Measurements from ENCODE around the gene SYP. TPM values are rescaled to one million over a fixed set of nuclear protein-coding genes. Genes with fewer than 3 reads are reported as not detected.
"Not testable (repeated sequence)": the region's sequence is repeated elsewhere in the genome, so short reads cannot be mapped to it uniquely, and the experiment has no call there.

Gene SYP
- total and polyA plus RNA-seq, 5 donors: 2.1 to 3.1 (median 2.6) TPM

- ATAC-seq (peak; percentile 5 to 28), DNase-seq (no peak)
- Histone ChIP-seq H3K4me3 (ENCODE audit: low read length) (no peak overlapping the region), H3K4me1 (ENCODE audit: control insufficient read depth, insufficient read depth, low read length) (peaks cover 4% of the 10 kb centered on the region), H3K27me3 (ENCODE audit: control insufficient read depth, insufficient read depth) (no peaks in the 10 kb centered on the region), H3K9me3 (ENCODE audit: control insufficient read depth, low read length) (no peaks in the 10 kb centered on the region), H3K27ac (ENCODE audit: low read length) (no peak overlapping the region)
- intact Hi-C loops (cut with DNase I): no loop called here
- 89% methylated on average over 4 of the region's 4 CpGs for WGBS
Measured at GRCh38 chrX:49177338-49177833, 22.6 kb downstream of the SYP start.

DNA sequence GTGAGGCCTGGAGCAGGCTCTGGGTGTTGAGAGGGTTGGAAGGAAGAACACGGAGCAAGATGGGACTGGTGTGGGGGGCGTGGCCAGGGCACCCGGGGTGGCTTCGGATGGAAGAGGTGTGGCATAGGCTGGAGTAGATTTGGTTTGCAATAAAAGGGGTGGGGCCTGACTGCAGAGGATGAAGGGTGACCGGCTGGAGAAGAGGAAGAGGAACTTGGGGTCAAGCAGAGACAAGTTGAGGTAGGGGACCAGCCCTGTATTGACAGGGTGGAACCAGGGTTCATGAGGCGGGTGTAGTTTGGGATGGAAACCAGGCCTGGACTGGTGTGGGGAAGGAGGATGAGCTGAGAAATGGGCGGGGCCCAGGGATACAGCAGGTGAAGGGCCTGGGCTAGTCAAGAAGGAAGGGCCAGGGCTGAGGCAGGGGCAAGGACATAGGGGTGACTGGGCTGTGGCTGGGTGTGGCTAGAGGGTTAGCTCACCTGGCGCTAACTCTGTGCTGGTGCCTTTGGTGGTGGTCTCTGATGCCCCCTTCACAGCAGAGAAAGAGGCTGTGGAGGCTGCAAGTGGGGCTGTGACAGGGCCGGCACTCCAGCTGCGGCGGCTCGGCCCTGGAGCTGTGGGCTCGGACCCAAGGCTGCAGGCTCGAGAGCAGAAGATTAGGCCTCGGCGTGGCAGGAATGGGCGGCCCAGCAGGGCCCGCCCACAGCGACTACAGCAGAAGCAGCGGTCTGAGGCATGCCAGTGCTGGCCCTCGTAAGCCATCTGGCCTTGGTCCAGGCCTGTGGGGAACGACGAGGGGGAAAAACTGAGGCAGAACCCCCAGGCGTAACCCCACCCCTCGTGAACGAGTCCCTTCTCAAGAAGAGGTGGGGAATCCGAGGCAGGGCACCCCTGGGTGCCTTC lies 23.3 kb downstream of the SYP start:
- Histone ChIP-seq H3K27me3 (ENCODE audit: control insufficient read depth, insufficient read depth) (no peaks in the 10 kb centered on the region), H3K9me3 (ENCODE audit: control insufficient read depth, low read length) (no peaks in the 10 kb centered on the region), H3K27ac (ENCODE audit: low read length) (no peak overlapping the region), H3K4me3 (ENCODE audit: low read length) (no peak overlapping the region), H3K4me1 (ENCODE audit: control insufficient read depth, insufficient read depth, low read length) (peaks cover 4% of the 10 kb centered on the region)
- intact Hi-C loops (cut with DNase I): no loop called here
- ATAC-seq (peak in 1 of 2 donors; percentile 23), DNase-seq (peak in 2 of 3 donors; percentile 75)
- WGBS: 57% methylated on average over 27 of the region's 27 CpGs

GRCh38 chrX:49175435-49176274 lies 24.3 kb downstream of the SYP start:
- H3K4me3 ChIP-seq (ENCODE audit: low read length): no peak overlapping the region
- H3K4me1 ChIP-seq (ENCODE audit: control insufficient read depth, insufficient read depth, low read length): peaks cover 4% of the 10 kb centered on the region
- WGBS: 89% methylated on average over 43 of the region's 43 CpGs
- no peak overlapping the region for H3K27ac ChIP-seq (ENCODE audit: low read length)
- DNase-seq (peak in 2 of 3 donors; percentile 54 to 68), ATAC-seq (no peak)
- no peaks in the 10 kb centered on the region for H3K9me3 ChIP-seq (ENCODE audit: control insufficient read depth, low read length)
- intact Hi-C loops (cut with DNase I): no loop called here
- no peaks in the 10 kb centered on the region for H3K27me3 ChIP-seq (ENCODE audit: control insufficient read depth, insufficient read depth)

DNA sequence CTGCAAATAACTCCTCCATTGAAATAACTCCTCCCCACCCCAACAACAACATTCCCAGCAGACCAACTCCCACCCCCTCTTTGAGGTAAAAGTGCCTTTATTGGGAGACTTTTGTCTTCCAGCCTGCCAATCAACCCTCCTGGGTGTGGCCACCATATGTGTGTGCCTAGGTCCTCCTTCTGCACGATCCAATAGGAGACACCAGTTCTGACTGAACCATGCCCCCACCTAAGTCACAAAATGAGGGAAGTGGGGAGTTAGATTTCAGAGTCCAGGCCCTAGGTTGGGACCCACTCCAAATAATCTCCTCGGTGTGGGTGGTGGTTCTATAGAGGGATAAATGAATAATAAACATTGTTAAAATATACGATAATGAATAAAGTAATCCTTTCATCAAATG lies 25.3 kb downstream of the SYP start:
- DNase-seq: peak in 1 of 3 donors; percentile 1
- Histone ChIP-seq H3K4me3 (ENCODE audit: low read length) (no peak overlapping the region), H3K27me3 (ENCODE audit: control insufficient read depth, insufficient read depth) (no peaks in the 10 kb centered on the region), H3K27ac (ENCODE audit: low read length) (no peak overlapping the region), H3K4me1 (ENCODE audit: control insufficient read depth, insufficient read depth, low read length) (peaks cover 4% of the 10 kb centered on the region), H3K9me3 (ENCODE audit: control insufficient read depth, low read length) (no peaks in the 10 kb centered on the region)
- no peak for ATAC-seq
- intact Hi-C loops (cut with DNase I): no loop called here
- 60% methylated on average over 3 of the region's 3 CpGs for WGBS

- H3K4me1 ChIP-seq (ENCODE audit: control insufficient read depth, insufficient read depth, low read length); H3K4me3 ChIP-seq (ENCODE audit: low read length); H3K27me3 ChIP-seq (ENCODE audit: control insufficient read depth, insufficient read depth); intact Hi-C loops (cut with DNase I); H3K9me3 ChIP-seq (ENCODE audit: control insufficient read depth, low read length); ATAC-seq: not testable (repeated sequence)
- H3K27ac ChIP-seq (ENCODE audit: low read length): peak overlapping the region; percentile 21
- peak in 1 of 3 donors; percentile 30 for DNase-seq
- WGBS: 94% methylated on average over 8 of the region's 8 CpGs
Measured at GRCh38 chrX:49173544-49173943, 26.4 kb downstream of the SYP start.

GRCh38 chrX:49172280-49172780 lies 27.7 kb downstream of the SYP start:
- WGBS: under 1% methylated on average over 36 of the region's 37 CpGs
- H3K27me3 ChIP-seq (ENCODE audit: control insufficient read depth, insufficient read depth): no peaks in the 10 kb centered on the region

GRCh38 chrX:49171752-49172279 lies 28.2 kb downstream of the SYP start, which contains the start of gene PLP2:
Gene PLP2 (plus strand): TSS chrX:49171898. CDS start chrX:49172001, 103 bp downstream.
- ATAC-seq: peak; percentile 41 to 58
- intact Hi-C loops (cut with DNase I): no loop called here
- WGBS: under 1% methylated on average over 44 of the region's 46 CpGs
- no peaks in the 10 kb centered on the region for H3K27me3 ChIP-seq (ENCODE audit: control insufficient read depth, insufficient read depth)
- H3K27ac ChIP-seq (ENCODE audit: low read length): peak within 1 kb of the TSS; percentile 81
- no peaks in the 10 kb centered on the region for H3K9me3 ChIP-seq (ENCODE audit: control insufficient read depth, low read length)
- H3K4me3 ChIP-seq (ENCODE audit: low read length): peak within 1 kb of the TSS; percentile 55
- peaks cover 4% of the 10 kb centered on the region for H3K4me1 ChIP-seq (ENCODE audit: control insufficient read depth, insufficient read depth, low read length)
- peak; percentile 68 to 81 (median 77) for DNase-seq

More at GRCh38 chrX:49172280-49172780, 27.7 kb downstream of the SYP start:
- DNase-seq (peak; percentile 74 to 90 (median 87)), ATAC-seq (peak; percentile 80 to 82)
- Histone ChIP-seq H3K4me1 (ENCODE audit: control insufficient read depth, insufficient read depth, low read length) (peaks cover 4% of the 10 kb centered on the region), H3K9me3 (ENCODE audit: control insufficient read depth, low read length) (no peaks in the 10 kb centered on the region), H3K27ac (ENCODE audit: low read length) (peak overlapping the region; percentile 81), H3K4me3 (ENCODE audit: low read length) (peak overlapping the region; percentile 55)
- intact Hi-C loops (cut with DNase I): no loop called here

GRCh38 chrX:49167740-49168108 lies 32.3 kb downstream of the SYP start:
- intact Hi-C loops (cut with DNase I): no loop called here
- H3K4me1 ChIP-seq (ENCODE audit: control insufficient read depth, insufficient read depth, low read length): no peaks in the 10 kb centered on the region
- H3K27ac ChIP-seq (ENCODE audit: low read length): peak overlapping the region; percentile 97
- no peaks in the 10 kb centered on the region for H3K9me3 ChIP-seq (ENCODE audit: control insufficient read depth, low read length)
- H3K27me3 ChIP-seq (ENCODE audit: control insufficient read depth, insufficient read depth): no peaks in the 10 kb centered on the region
- 74% methylated on average over 3 of the region's 3 CpGs for WGBS
- DNase-seq: no peak
- ATAC-seq: no peak
- H3K4me3 ChIP-seq (ENCODE audit: low read length): peak overlapping the region; percentile 30

DNA sequence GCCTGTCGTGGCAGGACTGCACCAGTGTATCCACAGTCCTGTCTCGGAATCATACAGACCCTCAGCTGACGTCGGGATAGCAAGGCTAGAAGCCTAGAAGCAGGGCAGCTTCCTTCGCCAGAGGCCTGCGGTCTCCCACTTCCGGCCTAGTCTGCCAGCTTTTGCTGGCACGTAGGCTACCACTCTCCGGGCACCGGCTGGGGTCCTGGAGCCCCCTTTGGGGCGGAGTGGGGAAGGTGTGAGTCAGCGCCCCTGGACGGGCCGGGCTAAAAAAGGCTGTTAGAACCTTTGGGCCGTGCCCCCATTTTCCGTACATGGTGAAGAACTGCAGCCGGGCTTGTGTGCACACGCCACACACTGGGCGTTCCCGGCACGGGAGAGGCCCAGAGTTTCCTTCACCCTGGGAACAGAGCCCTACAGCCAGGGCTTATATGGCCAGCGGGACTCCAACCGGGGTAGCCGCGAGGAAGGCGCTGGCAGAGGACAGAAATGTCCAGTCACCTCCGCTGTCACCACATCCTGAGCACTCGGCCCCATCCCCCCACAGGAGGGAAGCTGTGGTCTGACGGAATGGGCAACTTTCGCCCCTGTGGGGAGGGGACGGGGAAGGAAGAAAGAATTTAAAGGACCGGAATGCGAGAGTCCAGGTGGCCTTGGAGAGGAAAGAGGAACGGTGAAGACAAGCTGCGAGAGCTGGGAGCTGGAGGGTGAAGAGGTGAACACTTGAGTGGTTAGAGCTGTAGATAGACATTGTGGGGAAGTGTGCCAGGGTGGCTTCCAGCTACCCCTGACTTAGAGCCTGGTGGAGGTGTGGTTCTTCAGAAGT lies 32.9 kb downstream of the SYP start:
- 1% methylated on average over 35 of the region's 35 CpGs for WGBS
- Histone ChIP-seq H3K4me3 (ENCODE audit: low read length) (peak overlapping the region; percentile 30), H3K27me3 (ENCODE audit: control insufficient read depth, insufficient read depth) (no peaks in the 10 kb centered on the region), H3K9me3 (ENCODE audit: control insufficient read depth, low read length) (no peaks in the 10 kb centered on the region), H3K4me1 (ENCODE audit: control insufficient read depth, insufficient read depth, low read length) (no peaks in the 10 kb centered on the region), H3K27ac (ENCODE audit: low read length) (peak overlapping the region; percentile 97)
- ATAC-seq: peak; percentile 74 to 76
- peak; percentile 86 to 90 (median 89) for DNase-seq
- intact Hi-C loops (cut with DNase I): no loop called here
